ENCODE data around the gene C9orf78. TPM values are rescaled to one million over a fixed set of nuclear protein-coding genes. Genes with fewer than 3 reads are reported as not detected.

C9orf78 gene
- total RNA-seq, 1 experiment from 2014 or later, result 37.5 TPM

DNA sequence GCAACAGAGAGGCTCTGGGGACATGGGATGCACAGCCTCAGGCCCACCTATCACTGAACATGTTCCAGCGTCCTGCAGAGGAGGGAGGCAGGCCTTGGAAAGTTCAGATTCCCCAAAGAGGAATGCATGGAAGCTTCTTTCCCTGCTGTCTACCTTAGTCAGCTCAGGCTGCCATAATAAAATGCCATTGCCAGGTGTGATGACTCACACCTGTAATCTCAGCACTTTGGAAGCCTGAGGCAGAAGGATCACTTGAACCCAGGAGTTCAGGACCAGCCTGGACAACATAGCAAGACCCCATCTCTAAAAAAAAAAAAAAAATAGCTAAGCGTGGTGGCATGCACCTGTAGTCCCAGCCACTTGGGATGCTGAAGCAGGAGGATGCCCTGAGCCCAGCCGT, 56.6 kb downstream of the C9orf78 start:
- Histone ChIP-seq H2BK12ac (ENCODE audit: insufficient read length, low read depth, low read length) (no peak overlapping the region), H2BK5ac (ENCODE audit: insufficient read length, low read length) (no peak overlapping the region), H2AFZ (ENCODE audit: low read length) (no peak overlapping the region), H3K4me2 (ENCODE audit: insufficient read depth, insufficient read length, low read length) (no peak overlapping the region), H3K4ac (ENCODE audit: low read depth, low read length) (no peak overlapping the region), H3K23ac (ENCODE audit: insufficient read length, low read depth, low read length) (no peak overlapping the region), H2AK5ac (ENCODE audit: insufficient read length, low read length) (no peak overlapping the region), H3K9ac (ENCODE audit: extremely low read depth, insufficient read length, low read length) (no peak overlapping the region), H2BK15ac (ENCODE audit: low read depth, low read length) (no peak overlapping the region), H2BK20ac (ENCODE audit: low read depth, low read length, poor library complexity, severe bottlenecking) (no peak overlapping the region), H3T11ph (ENCODE audit: low read length) (no peak overlapping the region), H3K79me1 (ENCODE audit: insufficient read depth, low read depth, low read length, poor library complexity, severe bottlenecking) (no peaks in the 10 kb centered on the region), H3K79me2 (ENCODE audit: insufficient read depth, low read length) (no peaks in the 10 kb centered on the region), H3K18ac (ENCODE audit: insufficient read length, low read depth, low read length) (no peak overlapping the region), H4K5ac (ENCODE audit: insufficient read length, low read depth, low read length) (no peak overlapping the region), H3K56ac (ENCODE audit: insufficient read length, low read depth, low read length) (no peak overlapping the region), H4K20me1 (ENCODE audit: control insufficient read depth, insufficient read depth, insufficient read length) (peaks cover 2% of the 10 kb centered on the region), H3K14ac (ENCODE audit: insufficient read depth, low read length) (no peak overlapping the region), H2BK120ac (ENCODE audit: low read depth, low read length, poor library complexity, severe bottlenecking) (no peak overlapping the region), H3K27me3 (ENCODE audit: insufficient read depth, low read length) (no peaks in the 10 kb centered on the region), H3K27ac (ENCODE audit: insufficient read length, low read depth, low read length) (no peak overlapping the region), H4K91ac (ENCODE audit: insufficient read length, low read depth, low read length) (no peak overlapping the region), H3K23me2 (ENCODE audit: insufficient read length, low read depth, low read length, poor library complexity, severe bottlenecking) (no peaks in the 10 kb centered on the region), H4K8ac (replicated peaks; ENCODE audit: insufficient read length, low read depth, low read length) (no peak overlapping the region), H3K4me1 (ENCODE audit: insufficient read depth, low read length) (no peaks in the 10 kb centered on the region), H3K9me3 (ENCODE audit: control insufficient read depth, low read depth, low read length) (no peaks in the 10 kb centered on the region)
- H3K27me3 Mint-ChIP-seq (ENCODE audit: low read depth), result peaks cover 19% of the 10 kb centered on the region
- peaks cover 10 to 12% of the 10 kb centered on the region in 2 experiments for H3K4me1 Mint-ChIP-seq
- no peaks in the 10 kb centered on the region for H3K9me3 Mint-ChIP-seq
- no CpG with 5 or more reads among the region's 3 CpGs for WGBS (ENCODE audit: extremely low coverage, insufficient read length, low lambda C conversion rate)
- TF ChIP-seq, protein P1, sequence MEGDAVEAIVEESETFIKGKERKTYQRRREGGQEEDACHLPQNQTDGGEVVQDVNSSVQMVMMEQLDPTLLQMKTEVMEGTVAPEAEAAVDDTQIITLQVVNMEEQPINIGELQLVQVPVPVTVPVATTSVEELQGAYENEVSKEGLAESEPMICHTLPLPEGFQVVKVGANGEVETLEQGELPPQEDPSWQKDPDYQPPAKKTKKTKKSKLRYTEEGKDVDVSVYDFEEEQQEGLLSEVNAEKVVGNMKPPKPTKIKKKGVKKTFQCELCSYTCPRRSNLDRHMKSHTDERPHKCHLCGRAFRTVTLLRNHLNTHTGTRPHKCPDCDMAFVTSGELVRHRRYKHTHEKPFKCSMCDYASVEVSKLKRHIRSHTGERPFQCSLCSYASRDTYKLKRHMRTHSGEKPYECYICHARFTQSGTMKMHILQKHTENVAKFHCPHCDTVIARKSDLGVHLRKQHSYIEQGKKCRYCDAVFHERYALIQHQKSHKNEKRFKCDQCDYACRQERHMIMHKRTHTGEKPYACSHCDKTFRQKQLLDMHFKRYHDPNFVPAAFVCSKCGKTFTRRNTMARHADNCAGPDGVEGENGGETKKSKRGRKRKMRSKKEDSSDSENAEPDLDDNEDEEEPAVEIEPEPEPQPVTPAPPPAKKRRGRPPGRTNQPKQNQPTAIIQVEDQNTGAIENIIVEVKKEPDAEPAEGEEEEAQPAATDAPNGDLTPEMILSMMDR (conservative IDR thresholded peaks at IDR 0.05), result no peak
- H3K4me3 Mint-ChIP-seq, result no peak overlapping the region
- H3K27ac Mint-ChIP-seq, result no peak overlapping the region
- no peak for DNase-seq
- H3K36me3 Mint-ChIP-seq (ENCODE audit: insufficient read depth in 1 of 3, low read depth in 3 of 3), result no peaks in the 10 kb centered on the region
